Glutamatergic neuron (in vitro differentiated cells): ENCODE data around the gene HSF5. TPM values are rescaled to one million over a fixed set of nuclear protein-coding genes. Genes with fewer than 3 reads are reported as not detected.
"Not testable (repeated sequence)": the region's sequence is repeated elsewhere in the genome, so short reads cannot be mapped to it uniquely, and the experiment has no call there.

Source experiments
- DNase-seq: peaks from one replicate; pipeline ENCODE4 v3.0.0; 2022
- H3K27ac Mint-ChIP-seq: one replicate; pipeline ENCODE4 v1.8.0; 2020; ENCODE audit warnings: mild to moderate bottlenecking, mixed read lengths, inconsistent platforms; ENCODE audit not compliant: unreplicated experiment
- H3K27me3 Mint-ChIP-seq: one replicate; pipeline ENCODE4 v1.8.0; 2020; ENCODE audit warnings: mild to moderate bottlenecking, moderate library complexity, mixed read lengths, inconsistent platforms; ENCODE audit not compliant: unreplicated experiment
- H3K36me3 Mint-ChIP-seq: one replicate; pipeline ENCODE4 v1.8.0; 2020; ENCODE audit warnings: mild to moderate bottlenecking, mixed read lengths, inconsistent platforms; ENCODE audit not compliant: unreplicated experiment
- H3K4me1 Mint-ChIP-seq: one replicate; pipeline ENCODE4 v1.8.0; 2020; ENCODE audit warnings: mild to moderate bottlenecking, low read depth, mixed read lengths, inconsistent platforms; ENCODE audit not compliant: unreplicated experiment
- H3K4me3 Mint-ChIP-seq: one replicate; pipeline ENCODE4 v1.8.0; 2020; ENCODE audit warnings: mild to moderate bottlenecking, mixed read lengths, inconsistent platforms; ENCODE audit not compliant: unreplicated experiment
- H3K9me3 Mint-ChIP-seq: one replicate; pipeline ENCODE4 v1.8.0; 2020; ENCODE audit warnings: mild to moderate bottlenecking, moderate library complexity, mixed read lengths, inconsistent platforms; ENCODE audit not compliant: unreplicated experiment
- CTCF ChIP-seq: fragments of 200-600 bp; sonication (generic); IDR thresholded peaks from one replicate; pipeline ENCODE4 v1.5.0; 2021; ENCODE audit not compliant: partially characterized antibody, unreplicated experiment
- total RNA-seq: library from RNA; stranded (reverse); fragmentation: NEBNext Ultra II Directional; extraction: Animal tissue kit (Norgen Biotek cat#: 25700); gene quantifications from one replicate; pipeline ENCODE4 v1.2.1, GENCODE V29; 2021; ENCODE audit not compliant: unreplicated experiment

HSF5 gene
- total RNA-seq, 1 donor from 2014 or later = 0.10 TPM

DNA sequence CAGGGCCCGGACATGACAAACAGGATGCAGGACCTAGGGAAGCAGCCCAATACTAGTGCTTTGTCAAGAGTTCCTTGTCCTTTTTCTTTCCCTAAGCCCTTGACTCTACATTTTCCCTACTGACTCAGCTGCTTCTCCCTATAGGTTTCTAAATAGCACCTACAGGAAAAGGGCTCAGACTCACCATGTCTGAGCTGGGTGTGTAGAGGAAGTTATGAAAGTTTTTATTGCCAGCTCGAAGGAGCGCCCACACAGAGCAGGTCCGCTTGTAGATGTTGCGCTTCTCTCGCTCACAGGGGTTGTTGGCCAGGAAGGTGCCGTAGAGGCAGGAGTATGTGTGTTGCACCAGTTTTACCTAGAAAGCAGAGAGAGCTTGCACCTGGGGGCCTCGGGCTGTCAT is 15.7 kb upstream of the HSF5 start:
- no peak for DNase-seq
- no peak for TF ChIP-seq CTCF
- Mint-ChIP-seq H3K36me3 (no peaks in the 10 kb centered on the region), H3K27me3 (no peaks in the 10 kb centered on the region), H3K4me3 (no peak overlapping the region), H3K27ac (no peak overlapping the region), H3K4me1 (no peaks in the 10 kb centered on the region), H3K9me3 (peaks cover 4% of the 10 kb centered on the region)

DNA sequence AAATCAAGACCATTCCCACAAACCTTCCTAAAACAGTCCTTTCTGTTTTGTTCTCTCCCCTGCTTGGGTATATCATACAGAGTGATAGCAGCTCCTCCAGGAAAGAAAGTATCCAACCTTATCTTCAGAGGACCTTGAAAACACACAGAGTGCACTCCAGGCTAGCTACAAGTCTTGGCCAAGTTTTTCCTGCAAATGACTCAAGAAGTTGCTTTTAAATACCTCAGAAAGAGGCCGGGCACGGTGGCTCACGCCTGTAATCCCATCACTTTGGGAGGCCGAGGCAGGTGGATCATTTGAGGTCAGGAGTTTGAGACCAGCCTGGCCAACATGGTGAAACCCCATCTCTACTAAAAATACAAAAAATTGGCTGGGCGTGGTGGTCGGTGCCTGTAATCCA is 14.9 kb upstream of the HSF5 start:
- DNase-seq, H3K36me3 Mint-ChIP-seq, H3K27ac Mint-ChIP-seq, H3K4me3 Mint-ChIP-seq, H3K9me3 Mint-ChIP-seq, H3K4me1 Mint-ChIP-seq, H3K27me3 Mint-ChIP-seq: not testable (repeated sequence)

- Mint-ChIP-seq H3K27ac (no peak overlapping the region), H3K36me3 (no peaks in the 10 kb centered on the region), H3K4me1 (no peaks in the 10 kb centered on the region), H3K9me3 (no peaks in the 10 kb centered on the region), H3K27me3 (no peaks in the 10 kb centered on the region), H3K4me3 (no peak overlapping the region)
- DNase-seq = no peak
- TF ChIP-seq CTCF = no peak
Observed at GRCh38 chr17:58501451-58501850, 13.2 kb upstream of the HSF5 start.

DNA sequence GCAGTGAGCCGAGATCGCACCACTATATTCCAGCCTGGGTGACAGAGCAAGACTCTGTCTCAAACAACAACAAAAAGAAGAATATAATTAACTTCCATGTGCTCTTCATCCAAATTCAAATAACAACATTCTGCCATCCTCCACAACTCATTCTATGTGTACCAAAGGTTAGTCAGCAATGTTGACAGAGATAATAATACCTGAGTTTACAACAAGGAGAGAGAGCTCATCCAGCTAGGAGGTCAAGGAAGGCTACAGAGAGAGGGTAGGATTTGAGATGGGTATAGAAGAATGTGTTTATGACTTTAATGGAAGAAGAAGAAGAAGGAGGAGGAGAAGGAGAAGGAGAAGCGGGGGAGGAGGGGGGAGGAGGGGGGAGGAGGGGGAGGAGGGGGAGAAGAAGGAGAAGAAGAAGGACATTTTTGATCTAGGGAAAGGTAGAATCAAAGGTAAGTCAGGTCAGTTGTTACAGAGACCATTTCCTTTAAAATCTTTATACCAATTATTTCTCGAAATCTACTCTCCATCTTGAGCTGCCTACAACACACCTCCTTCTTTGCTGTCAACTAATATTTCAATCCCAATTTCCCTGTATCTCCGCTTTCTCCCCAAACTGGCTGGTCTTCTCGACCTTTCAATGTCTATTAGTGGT is 10.1 kb upstream of the HSF5 start:
- TF ChIP-seq CTCF = no peak
- H3K27ac Mint-ChIP-seq = no peak overlapping the region
- no peaks in the 10 kb centered on the region for H3K4me1 Mint-ChIP-seq
- no peak for DNase-seq
- no peaks in the 10 kb centered on the region for H3K9me3 Mint-ChIP-seq
- no peak overlapping the region for H3K4me3 Mint-ChIP-seq
- no peaks in the 10 kb centered on the region for H3K36me3 Mint-ChIP-seq
- no peaks in the 10 kb centered on the region for H3K27me3 Mint-ChIP-seq

DNA sequence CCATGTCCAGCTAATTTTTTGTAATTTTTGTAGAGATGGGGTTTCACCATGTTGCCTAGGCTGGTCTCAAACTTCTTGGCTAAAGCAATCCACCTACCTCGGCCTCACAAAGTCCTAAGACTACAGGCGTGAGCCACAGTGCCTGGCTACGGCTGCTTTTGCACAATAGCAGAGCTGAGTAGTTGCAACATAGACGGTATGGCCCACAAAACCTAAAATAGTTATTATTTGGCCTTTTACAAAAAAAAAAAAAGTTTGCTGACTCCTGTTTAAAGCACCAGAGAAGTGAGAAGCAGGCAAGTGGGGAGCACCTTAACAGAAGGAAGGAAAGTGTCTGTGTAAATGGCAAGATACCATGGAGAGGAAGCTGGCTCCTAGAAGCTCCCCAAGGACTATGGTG is 5.3 kb upstream of the HSF5 start:
- H3K27ac Mint-ChIP-seq = no peak overlapping the region
- H3K36me3 Mint-ChIP-seq = peaks cover 7% of the 10 kb centered on the region
- H3K4me1 Mint-ChIP-seq = no peaks in the 10 kb centered on the region
- TF ChIP-seq CTCF = no peak
- no peak overlapping the region for H3K4me3 Mint-ChIP-seq
- no peaks in the 10 kb centered on the region for H3K27me3 Mint-ChIP-seq
- peaks cover 1% of the 10 kb centered on the region for H3K9me3 Mint-ChIP-seq
- DNase-seq = no peak
